GM21786 (cell line): ENCODE results near the gene MMRN1.

ENCODE experiments used
- ATAC-seq: cut with Tn5 transposase; IDR thresholded peaks from one replicate; pipeline ENCODE4 v1.9.1; 2021; ENCODE audit not compliant: unreplicated experiment

Gene MMRN1

DNA sequence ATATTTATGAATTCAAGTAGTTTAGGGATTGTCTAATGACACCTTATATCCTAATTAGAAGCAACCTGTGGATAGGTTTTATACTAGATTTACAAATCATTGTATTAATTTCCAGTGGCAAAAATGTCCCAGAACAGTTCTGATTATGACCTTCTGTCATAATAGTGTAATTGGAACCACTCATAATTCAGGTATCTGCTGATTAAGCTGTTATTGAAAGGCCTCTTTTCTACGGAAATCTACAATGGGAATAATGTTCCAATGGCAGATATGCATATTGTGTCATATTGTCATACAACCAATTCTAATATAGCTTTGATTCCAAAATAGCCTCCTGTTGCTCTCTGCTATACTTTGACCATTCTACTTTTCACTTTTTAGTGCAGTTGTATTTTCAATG lies 19.0 kb downstream of the MMRN1 start:
- ATAC-seq: no peak

DNA sequence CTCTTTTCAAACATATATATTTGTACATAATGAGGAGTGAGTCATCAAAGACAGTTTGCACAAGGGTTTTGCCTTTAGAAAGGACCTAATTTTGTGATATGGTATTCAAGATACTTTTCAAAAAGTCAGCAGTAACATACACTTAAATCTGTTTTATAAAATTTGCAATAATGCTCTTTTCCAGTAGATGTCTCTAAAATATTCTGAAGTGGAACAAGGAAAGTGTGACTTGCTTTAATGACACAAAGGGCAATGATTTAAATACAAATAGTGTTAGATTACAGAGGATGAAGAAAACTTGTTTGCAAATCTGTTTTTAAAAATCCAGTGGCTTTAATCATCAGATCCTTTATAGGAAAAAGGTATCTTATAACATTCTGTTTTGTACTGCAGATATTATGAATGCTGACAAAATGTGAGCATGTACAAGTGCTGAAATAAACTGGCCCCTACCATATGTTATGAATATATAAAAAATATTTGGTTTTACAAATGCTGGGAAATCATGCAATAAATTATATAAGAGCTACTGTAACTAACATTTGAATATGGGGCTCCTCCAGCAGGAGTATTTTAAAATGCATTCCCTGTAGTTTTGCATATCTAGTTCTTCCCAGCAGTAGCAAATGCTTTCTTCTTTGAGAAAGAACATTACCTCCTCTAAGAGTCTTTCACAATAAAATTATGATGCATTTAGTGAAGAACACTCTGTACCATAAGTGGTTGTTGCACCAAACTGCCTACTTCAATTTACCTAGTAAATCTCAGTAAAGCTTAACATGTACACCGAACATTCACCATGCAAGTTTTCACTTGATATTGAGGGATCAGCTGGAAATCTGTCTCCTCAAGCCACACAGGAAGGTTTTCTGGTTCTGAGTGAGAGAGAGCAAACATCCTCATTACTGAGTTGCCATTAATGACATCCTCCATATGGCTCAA lies 20.2 kb downstream of the MMRN1 start:
- no peak for ATAC-seq

- no peak for ATAC-seq
Measured at GRCh38 chr4:89915937-89916336, 21.3 kb downstream of the MMRN1 start.

DNA sequence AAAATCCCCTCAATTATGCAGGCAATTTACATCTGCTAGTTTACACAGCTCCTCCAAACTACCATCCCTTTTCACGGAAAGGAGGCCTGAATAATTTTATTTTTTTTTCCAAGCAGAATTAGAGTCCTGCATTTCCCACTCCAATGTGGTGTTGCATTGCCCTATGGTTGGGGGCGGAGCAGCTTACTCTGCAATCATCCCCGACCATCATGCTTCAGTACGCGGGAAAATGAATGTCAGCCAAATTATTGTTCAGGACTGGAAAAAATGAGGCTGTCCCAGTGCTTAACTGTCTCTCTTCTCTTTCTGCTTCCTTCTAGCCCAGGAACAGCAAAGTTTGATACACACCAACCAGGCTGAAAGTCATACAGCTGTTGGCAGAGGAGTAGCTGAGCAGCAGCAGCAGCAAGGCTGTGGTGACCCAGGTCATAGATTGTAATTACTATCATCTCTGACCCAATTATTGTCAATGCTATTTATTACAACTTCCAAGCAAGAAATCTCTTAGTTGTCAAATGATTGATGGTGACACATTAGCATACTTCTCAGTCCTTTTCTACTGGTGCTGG lies 28.3 kb downstream of the MMRN1 start:
- ATAC-seq: no peak

DNA sequence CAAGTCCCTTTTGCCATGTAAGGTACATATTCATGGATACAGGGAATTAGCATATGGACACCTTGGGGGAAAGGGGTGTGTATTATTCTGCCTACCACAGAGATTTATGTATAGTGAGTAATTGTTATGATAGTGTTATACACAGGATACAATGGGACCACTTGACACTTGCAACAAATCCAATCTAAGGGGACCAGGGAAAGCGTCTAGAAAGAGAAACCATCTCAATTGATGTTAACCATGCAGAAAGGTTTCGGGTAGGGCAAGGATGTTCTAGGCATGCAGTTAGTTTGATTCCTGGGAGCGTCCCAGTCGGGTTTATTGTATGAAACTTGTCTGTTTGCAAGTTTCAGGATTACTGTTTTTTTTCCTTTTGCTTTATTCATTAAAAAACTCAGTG lies 34.2 kb downstream of the MMRN1 start:
- no peak for ATAC-seq

- peak; percentile 77 for ATAC-seq
Measured at GRCh38 chr4:89929425-89930159, 34.9 kb downstream of the MMRN1 start.

GRCh38 chr4:89939546-89939945 lies 44.9 kb downstream of the MMRN1 start:
- ATAC-seq: no peak

GRCh38 chr4:89939994-89940393 lies 45.3 kb downstream of the MMRN1 start:
- no peak for ATAC-seq

DNA sequence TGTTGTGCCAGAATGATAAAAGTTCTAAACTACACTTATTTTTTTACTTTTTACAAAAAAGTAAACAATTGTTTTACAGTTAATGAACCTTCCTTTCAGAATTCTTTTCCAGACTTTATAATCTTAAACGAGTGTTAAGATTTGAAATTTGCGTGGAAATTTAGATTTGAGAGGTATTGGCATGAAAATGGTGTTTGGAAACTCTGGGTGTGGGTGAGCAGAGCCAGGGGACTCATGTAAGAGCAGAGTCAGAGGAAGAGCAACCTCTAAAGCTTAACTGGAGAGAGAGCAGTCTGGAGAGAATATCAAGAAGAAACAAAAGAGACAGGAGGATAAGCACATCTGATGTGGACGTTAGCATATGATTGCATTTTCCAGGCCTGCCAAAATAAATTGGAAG lies 48.2 kb downstream of the MMRN1 start:
- no peak for ATAC-seq

DNA sequence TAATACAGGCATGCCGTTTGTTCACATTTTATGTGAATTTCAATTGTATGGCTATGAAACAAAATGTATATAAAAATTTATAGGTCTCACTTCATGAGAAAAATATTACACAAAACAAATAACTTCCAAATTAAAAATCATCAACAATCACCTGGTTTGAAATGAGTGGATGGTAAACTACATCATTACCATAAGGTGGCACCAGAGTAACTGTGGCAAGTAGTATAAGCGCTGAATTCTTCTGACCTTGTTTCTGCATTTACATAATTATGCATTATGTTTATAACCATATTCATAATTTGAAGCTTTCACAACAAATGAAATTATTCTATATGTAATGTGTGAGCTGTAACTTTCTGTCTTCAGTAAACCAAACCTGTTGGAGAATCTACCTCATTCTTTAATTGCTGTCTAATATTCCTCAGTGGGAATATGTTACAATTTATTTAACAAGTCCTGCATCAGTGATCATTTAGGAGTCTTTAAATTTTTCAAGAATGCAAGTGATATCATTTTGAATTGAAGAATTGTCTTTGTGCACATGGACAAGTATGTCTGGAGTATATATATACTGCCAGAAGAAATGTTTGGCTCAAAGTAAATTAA lies 55.2 kb downstream of the MMRN1 start:
- ATAC-seq: no peak

DNA sequence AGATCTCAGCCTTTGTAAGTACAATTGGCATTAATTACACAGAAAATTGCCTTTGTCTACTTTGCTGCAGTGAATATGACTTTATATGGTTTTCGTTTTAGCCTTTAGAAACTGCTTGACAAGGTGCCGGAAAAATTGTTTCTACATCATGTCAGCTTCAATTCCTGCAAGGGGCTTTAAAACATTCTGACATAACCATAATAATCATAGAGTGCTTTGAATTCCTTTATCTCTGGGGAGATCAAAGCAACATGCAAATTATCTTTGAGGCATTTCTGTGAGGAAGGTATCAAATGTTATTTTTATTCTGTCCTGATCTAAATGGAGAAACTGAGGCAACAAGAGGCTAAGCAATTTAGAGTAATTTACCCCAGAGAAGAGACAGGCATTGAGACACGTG lies 57.8 kb downstream of the MMRN1 start:
- ATAC-seq: no peak

- ATAC-seq: no peak
Measured at GRCh38 chr4:89954906-89955695, 60.4 kb downstream of the MMRN1 start.

DNA sequence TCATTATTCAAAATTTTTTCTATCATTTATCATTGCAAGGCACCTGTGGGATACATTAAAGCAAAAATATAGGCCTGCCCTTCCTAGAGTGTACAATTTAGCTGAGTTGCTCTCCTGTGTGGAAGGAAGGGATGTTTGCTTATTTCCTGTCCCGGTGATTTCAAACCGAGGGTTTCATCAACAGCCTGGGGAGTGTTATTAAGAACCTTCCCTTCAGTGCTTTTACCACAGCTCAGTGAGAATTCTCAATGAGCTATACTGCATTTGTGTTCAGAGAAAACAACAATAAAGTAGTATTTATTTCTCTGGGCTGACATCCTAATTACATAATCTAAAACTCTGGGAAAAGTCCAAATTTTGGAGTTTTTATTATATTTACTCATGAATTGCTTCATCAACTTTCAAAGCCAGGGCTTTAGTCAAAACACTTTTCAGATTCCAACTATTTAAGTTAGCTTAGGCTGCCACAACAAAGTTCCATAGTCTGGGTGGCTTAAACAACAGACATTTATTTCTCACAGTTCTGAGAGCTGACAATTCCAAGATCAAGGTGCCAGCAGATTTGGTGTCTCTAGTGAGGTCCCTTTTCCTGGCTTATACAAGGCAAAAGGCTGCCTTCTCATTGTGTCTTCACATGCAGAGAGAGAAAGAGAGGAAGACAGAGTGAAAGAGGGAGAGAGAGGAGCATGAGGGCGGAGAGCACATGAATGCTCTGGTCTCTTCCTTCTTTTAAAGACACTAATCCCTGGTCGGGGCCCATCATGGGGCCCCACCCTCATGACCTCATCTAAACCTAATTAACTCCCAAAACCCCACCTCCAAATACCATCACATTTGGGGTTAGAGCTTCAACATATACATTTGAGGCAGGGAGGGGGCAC lies 62.6 kb downstream of the MMRN1 start:
- no peak for ATAC-seq

DNA sequence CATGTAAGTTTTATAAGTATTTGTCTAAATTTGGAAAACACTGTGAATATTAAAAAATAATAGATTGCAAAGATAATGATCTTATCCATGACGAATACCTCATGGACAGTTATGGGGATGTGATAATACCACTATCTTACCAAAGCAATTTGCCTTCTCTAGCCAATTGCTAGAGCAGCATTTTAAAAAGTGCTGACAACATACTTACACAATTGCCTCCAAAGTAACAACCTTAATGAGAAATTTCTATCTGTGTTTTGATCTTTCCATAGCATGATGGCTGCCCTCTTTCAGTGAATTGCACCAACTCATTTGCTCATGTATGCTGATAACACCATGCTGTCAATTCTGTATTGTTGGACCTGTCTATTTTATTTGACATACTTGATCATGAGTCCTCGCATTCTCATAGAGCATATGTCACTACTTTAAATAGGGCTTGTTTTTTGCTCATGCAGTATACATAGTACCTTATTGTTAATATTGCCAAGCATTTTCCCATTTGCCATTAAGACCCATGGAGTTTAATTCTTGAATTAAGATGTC lies 87.2 kb downstream of the MMRN1 start:
- no peak for ATAC-seq

GRCh38 chr4:89988268-89988667 lies 93.6 kb downstream of the MMRN1 start:
- no peak for ATAC-seq

DNA sequence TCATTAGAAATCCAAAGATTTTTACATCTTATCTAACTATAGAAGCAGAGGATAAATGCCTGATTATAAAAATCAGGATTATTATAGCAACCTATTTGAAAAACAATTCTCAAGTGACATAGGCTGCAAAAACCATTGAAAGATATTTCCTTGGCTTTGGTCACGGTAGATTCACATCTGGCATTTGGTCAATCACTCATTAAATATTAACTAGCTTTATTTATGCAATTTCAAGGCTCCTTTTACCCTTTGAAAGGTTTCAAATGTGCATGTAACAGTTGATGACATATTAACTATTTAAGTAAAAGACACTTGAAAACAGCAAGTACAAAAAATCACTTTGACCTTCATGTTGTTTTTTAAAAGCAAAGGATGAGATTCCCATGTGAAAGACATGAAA lies 98.1 kb downstream of the MMRN1 start:
- ATAC-seq: no peak

- no peak for ATAC-seq
Measured at GRCh38 chr4:89994176-89994873, 99.7 kb downstream of the MMRN1 start.

GRCh38 chr4:89995006-89995405 lies 100.4 kb downstream of the MMRN1 start:
- ATAC-seq: no peak

- no peak for ATAC-seq
Measured at GRCh38 chr4:89995814-89996213, 101.2 kb downstream of the MMRN1 start.
